GM19328 (cell line): ENCODE measurements around the gene KIF18B.
A peak's percentile ranks its signal among the peaks of the same experiment; 100 is the strongest.
"Not testable (repeated sequence)": the region's sequence is repeated elsewhere in the genome, so short reads cannot be mapped to it uniquely, and the experiment has no call there.

Experiments used
- ATAC-seq: cut with Tn5 transposase; IDR thresholded peaks from one replicate; pipeline ENCODE4 v1.9.1; 2021; ENCODE audit warnings: mild to moderate bottlenecking, moderate library complexity; ENCODE audit not compliant: unreplicated experiment

KIF18B gene

DNA sequence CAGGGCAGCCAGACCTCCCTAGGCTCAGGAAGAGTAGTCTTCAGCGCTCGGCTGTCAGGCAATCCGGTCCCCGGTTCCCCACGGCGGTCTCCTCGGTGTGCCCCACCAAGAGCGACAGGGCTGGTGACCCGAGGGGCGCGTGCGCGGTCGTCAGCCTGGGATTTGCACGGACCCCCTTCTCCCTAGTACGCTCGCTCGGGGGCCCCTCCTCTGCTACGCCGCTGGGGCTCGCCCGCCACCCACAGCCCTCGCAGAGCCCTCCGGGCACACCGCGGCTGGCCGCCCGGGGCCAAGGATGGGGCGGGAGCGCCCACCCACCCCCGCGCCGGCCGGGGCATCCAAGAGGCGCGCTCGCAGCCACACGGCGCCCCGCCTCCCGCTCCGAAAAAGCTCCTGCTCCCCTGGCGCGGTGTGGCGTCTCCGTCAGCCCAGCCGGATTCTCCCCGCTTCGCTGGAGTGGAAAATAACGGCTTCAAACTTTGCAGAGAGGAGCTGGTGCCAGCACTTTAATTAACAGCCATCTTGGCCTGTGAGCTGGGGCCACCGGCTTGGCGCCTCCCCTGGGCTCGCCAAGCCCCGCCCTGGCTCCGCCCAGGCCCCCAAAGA lies 22.7 kb upstream of the KIF18B start:
- no peak for ATAC-seq

DNA sequence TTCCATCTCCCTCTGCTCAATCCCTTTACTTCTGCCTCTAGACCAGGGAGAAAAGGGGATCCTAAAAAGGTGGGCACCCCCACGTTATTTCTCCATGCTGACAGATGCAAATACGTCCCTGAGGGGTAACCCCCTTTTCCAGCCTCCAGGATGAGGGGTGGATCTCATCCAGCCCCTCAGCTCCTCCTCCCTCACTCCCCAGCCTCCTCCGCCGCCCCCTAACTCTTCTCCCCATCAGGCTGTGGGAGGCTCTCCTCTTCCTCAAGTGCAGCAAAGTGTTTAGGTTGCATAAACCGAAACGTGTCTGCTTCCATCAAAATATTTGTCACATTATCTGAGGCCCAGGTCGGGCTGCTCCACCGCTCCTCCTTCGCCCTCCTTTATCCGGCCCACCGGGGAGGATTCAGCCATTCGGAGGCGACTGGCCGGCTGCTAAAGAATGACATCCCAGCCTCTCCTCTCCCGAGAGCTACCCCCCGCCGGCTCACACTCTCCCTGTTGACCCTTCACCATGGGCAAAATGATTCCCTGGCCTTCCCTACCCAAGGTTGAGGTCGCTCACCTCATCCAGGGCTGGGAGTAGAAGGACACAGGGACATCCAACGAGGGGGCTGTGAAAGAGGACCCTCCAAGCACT lies 21.7 kb upstream of the KIF18B start:
- ATAC-seq = no peak

GRCh38 chr17:44968225-44969143 lies 20.9 kb upstream of the KIF18B start, which contains the start of gene C1QL1:
Gene C1QL1, minus strand, starts transcription at chr17:44968303. Its CDS starts 255 bp downstream, at chr17:44968048.
- ATAC-seq = peak; percentile 86

- no peak for ATAC-seq
These were observed 20.3 kb upstream of the KIF18B start for GRCh38 chr17:44967907-44968224.

DNA sequence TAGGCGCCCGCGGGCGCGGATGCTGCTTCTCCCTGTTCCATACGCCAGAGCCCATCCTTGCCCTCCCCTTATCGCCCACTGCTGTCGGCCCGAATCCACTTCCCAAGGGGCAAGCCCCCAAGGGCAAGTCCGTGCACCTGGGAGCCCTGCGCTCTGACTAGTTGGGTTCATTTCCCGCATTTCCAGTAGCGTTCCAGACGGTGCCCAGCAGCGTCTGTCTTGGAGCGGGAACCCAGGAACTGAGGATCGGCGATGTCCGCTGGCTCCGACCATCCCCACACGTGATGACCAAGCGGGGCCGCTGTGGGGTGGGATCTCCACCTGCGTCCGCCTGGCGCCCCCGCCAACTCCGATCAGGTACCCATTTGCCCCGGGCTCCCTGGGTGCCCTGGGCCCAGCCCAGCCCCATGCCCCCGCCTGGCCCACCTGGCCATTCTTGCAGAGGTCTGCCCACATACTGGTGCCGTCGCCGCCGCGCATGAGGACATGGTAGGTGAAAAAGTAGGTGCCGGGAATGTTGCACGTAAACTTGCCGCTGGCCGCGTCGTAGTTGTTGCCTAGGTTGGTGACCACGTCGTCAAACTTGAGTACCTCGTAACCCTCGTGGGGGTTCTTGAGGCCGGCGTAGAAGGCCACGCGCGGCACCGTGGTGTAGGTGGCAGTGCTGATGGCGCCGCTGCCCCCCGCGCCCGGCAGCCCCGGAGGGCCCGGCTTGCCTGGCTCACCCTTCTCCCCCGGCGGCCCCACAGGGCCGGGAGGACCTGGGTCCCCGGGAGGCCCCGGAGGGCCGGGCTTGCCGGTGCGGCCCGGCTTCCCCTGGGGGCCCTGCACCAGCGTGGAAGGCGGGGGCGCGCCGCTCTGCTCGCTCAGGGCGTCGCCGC lies 19.7 kb upstream of the KIF18B start:
- ATAC-seq = no peak

GRCh38 chr17:44966348-44967025 lies 18.9 kb upstream of the KIF18B start:
- ATAC-seq = no peak

GRCh38 chr17:44965481-44966234 lies 18.1 kb upstream of the KIF18B start:
- no peak for ATAC-seq

DNA sequence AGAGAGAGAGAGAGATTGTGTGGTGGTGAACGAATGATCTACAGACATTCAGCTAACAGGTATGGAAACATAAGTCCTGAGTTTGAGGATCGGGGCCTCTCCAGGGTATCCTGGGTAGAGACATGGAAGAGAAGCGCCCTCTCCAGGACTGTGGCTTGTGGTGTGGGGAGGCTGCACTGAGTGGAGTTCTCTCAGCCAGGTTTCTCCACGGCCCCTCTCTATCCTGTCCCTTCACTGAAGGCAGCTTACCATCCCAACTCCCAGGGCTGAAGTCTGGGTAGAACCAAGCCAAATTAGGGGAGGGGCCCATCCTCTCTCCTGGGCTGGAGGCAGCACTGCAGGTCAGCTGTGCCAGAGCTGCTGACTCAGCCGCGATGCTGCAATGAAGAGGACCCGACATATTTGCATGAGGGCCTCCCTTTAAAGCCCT lies 14.4 kb upstream of the KIF18B start:
- ATAC-seq = no peak

- ATAC-seq = no peak
These were observed 13.1 kb upstream of the KIF18B start for GRCh38 chr17:44960691-44961090.

DNA sequence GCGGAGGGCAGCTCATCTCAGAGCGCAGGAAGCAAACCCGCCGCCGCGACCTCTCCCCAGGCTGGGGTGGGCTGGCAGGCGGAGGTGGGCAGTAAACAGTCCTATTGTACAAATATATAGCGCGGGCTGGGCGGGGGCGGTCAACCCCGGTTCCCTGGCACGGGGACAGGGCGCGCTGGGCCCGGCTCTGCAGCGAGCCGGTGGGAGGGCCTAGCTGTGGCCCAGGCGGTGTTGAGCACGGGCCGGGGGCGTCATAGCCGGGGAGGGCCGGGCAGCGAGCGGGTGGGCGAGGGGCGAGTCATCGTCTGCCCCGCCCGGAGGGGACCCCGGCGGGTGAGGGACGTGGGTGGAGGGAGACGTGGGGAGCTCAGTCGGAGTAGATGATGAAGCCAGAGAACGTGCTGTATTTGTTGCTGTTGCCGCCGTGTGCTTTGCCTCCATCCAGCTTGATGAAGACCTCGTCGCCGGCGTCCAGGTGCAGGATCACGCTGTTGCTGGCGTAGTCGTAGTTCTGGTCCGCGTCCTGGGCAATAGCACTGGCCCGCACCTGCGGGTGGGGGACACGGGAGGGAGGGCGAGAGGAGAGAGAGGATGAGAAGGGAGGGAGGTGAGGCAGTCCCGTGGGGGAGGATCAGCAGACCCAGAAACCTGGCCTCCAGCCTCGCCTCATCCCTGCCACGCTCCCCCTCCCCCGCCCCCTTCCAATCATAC lies 12.4 kb upstream of the KIF18B start:
- ATAC-seq = no peak

DNA sequence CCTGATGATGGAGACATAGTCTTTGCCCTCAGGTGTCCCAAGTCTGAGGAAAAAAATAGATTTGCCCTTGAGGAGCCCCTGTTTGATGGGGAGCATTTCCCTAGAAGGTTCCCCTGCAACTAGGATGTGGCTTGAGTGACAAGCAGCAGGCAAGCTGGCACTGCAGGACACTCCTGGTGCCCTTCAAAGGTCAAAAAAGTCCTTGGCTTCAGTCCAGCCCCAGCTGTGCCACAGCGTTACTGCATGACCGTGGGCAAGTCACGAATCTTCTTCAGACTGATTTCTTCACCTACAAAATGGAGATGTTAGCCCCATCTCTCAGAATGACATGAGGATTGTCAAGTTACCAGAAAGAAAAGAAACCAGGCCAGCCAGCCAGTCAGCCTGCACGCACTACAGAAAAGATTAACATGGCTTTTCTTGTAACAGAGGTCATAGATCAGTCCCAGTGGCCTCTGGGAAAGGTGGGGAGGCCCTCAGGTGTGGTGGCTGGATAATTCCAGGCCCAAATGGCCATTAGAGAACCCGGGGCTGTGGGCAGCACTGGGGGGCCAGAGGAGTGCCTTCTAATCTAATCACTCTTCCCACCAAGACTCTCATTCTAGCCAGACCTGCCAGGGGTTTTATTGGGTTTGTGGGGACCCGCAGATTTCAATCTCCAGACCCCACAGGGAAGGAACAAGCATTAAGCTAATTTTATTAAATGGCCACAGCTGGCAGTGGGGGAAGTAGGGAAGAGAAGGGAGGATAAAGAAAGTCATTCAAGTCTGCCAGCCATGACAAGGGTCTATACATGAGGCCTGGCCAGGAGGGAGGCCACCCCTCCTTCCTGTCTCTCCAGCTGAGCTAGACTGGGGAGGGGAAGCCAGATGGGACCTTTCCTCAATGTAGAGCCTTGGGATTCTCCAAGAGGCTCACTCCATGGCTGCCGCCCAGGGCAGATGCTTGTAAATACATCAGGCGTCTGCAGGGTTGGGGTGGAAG lies 9.7 kb upstream of the KIF18B start:
- ATAC-seq = no peak

- ATAC-seq = no peak
These were observed 8.3 kb upstream of the KIF18B start for GRCh38 chr17:44955674-44956425.

GRCh38 chr17:44952946-44953475 lies 5.4 kb upstream of the KIF18B start:
- no peak for ATAC-seq

DNA sequence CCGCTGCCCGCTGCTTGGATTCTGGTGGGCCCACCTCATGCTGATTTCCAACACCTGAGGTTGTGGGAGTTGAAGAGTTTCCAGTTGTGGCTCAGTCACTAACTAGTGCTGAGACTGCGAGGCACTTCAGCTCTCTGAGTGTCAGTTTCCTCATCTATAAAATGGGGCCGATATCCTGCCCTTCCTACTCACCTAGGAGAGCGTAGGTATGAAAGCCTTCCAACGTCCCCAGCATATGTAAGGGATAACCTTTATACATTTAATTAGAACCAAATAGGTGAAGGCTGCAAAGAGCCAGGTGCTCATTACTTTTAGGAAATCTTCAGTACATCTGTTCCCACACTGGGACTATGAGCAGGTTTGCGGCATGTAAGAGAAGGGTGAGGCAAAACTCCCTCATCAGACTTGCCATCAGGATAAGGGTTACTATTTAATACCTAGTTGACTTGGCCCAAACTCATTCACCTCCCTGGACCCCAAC lies 782 bp upstream of the KIF18B start:
- no peak for ATAC-seq

DNA sequence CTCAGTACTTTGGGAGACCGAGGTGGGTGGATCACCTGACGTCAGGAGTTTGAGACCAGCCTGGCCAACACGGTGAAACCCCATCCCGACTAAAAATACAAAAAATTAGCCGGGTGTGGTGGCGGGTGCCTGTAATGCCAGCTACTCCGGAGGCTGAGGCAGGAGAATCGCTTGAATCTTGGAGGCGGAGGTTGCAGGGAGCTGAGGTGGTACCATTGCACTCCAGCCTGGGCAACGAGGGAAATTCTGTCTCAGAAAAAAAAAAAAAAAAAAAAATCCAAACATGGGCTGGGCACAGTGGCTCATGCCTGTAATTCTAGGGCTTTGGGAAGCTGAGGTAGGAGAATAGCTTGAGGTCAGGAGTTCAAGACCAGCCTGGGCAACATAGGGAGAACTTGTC lies 1.9 kb downstream of the KIF18B start:
- not testable (repeated sequence) for ATAC-seq

DNA sequence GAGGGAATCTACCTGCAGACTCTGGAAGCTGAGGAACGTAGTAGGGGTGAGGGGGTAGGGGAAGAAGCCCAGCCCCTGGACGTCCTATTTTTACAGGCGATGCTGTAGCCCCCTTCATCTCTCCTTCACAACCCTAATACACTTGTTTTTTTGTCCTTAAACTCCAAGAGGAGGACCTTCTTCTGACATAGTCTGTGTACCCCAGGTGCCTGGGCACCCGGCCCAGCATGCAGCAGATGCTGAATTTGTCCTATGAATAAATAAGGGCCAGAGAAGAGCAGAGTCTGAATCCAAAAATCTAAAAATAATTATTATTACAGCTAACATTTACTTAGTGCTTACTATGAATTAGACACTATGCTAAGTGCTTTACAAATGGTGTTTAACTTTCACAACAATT lies 5.1 kb downstream of the KIF18B start:
- no peak for ATAC-seq
